Psoas muscle (tissue), 8 donors: ENCODE results near the gene BORCS8. TPM values are rescaled to one million over a fixed set of nuclear protein-coding genes. Genes with fewer than 3 reads are reported as not detected.
A peak's percentile ranks its signal among the peaks of the same experiment; 100 is the strongest.
"Not testable (repeated sequence)": the region's sequence is repeated elsewhere in the genome, so short reads cannot be mapped to it uniquely, and the experiment has no call there.

ENCODE experiments used
- ATAC-seq, 4 donors: fragments of 200-7000 bp; cut with Tn5 transposase; one replicate each; pipeline ENCODE4 v1.9.1; 2020; ENCODE audit warnings: moderate library complexity in 3 of 4, mild to moderate bottlenecking in 2 of 4
- DNase-seq, 2 donors: peaks; one replicate each; pipeline ENCODE4 v3.0.0-alpha.2; 2020
- H3K27ac ChIP-seq: fragments of 200-600 bp; one replicate; pipeline ENCODE4 v1.8.0; 2022
- H3K27me3 ChIP-seq, 3 donors: fragments of 200-600 bp in 1 of 3; one replicate each; pipeline versions ENCODE4 v1.6.1 to v1.8.0; 2013 to 2022; ENCODE audit warnings: low read length in 2 of 3, mild to moderate bottlenecking in 2 of 3, moderate library complexity in 1 of 3; ENCODE audit not compliant: insufficient read depth in 3 of 3
- H3K36me3 ChIP-seq, 2 donors: fragments of 200-600 bp in 1 of 2; one replicate each; pipeline versions ENCODE4 v1.6.1 to v1.8.0; 2013 to 2022; ENCODE audit warnings: low read depth in 1 of 2, mild to moderate bottlenecking in 1 of 2, moderate library complexity in 1 of 2; ENCODE audit not compliant: insufficient read depth in 1 of 2
- H3K4me1 ChIP-seq: fragments of 200-600 bp; one replicate; pipeline ENCODE4 v1.8.0; 2022
- H3K4me3 ChIP-seq: fragments of 200-600 bp; one replicate; pipeline ENCODE4 v1.8.0; 2022; ENCODE audit warnings: mild to moderate bottlenecking
- H3K9me3 ChIP-seq: fragments of 200-600 bp; one replicate; pipeline ENCODE4 v1.8.0; 2022
- CTCF ChIP-seq: fragments of 200-600 bp; IDR thresholded peaks from one replicate; pipeline ENCODE4 v1.8.0; 2022; ENCODE audit warnings: antibody characterized with exemption
- WGBS, 3 donors: extraction: QIAGEN DNeasy Blood & Tissue Kit; methylation state at CpG; one replicate each; pipeline versions ENCODE4 v1.1.6 to v1.1.7; 2013; 5-methylcytosine and 5-hydroxymethylcytosine counted together
- intact Hi-C, 2 donors: fragments of 100-400 bp; cut with DNase I; formaldehyde crosslinking; loops; one replicate each; pipeline versions ENCODE4 v1.11.0 to v1.14.2; 2022
- polyA plus RNA-seq, 3 donors: library from polyadenylated mRNA; stranded (reverse); fragments of 200-250 nt; gene quantifications; one replicate each; pipeline ENCODE4 v1.2.3, GENCODE V29; 2013
- total RNA-seq, 4 donors: library from RNA; stranded (reverse); fragmentation: NEBNext Ultra II Directional in 2 of 4; extraction: Animal tissue kit (Norgen Biotek cat#: 25700) in 2 of 4; gene quantifications; one replicate each; pipeline versions ENCODE4 v1.2.1 to v1.2.4, GENCODE V29; 2021 to 2023
- donor health status: healthy with polysubstance abuse.
- donor health status: DM: no; HTN: no; CAD: no; lungs with moderate emphysema.
- donor health status: Bipolar disorder and iron deficiency.
- donor health status: healthy.
- donor health status: DM: yes; HTN: yes; CAD: no.
- donor health status: DM: no; HTN: no; CAD: no.
- donor health status: DM: no; HTN: no; CAD: no.
- donor health status: DM: yes; HTN: yes; CAD: no.

Gene BORCS8
- total and polyA plus RNA-seq, 7 donors = 16.0 to 46.1 (median 25.2) TPM

- H3K27me3 ChIP-seq = no peaks in the 10 kb centered on the region
- DNase-seq (no peak), ATAC-seq (no peak)
- H3K36me3 ChIP-seq = peaks cover 0 to 5% of the 10 kb centered on the region in 2 donors
- no peaks in the 10 kb centered on the region for H3K4me1 ChIP-seq
- no peak for TF ChIP-seq CTCF
- no peak overlapping the region for H3K4me3 ChIP-seq
- no peaks in the 10 kb centered on the region for H3K9me3 ChIP-seq
- H3K27ac ChIP-seq = no peak overlapping the region
- intact Hi-C loops = no loop called here
- 86 to 93% (median 88%) methylated on average over 2 of the region's 2 CpGs for WGBS, 3 donors
Observed at GRCh38 chr19:19149435-19149834, 42.5 kb downstream of the BORCS8 start.

GRCh38 chr19:19148504-19148903 is 43.4 kb downstream of the BORCS8 start:
- H3K4me1 ChIP-seq, intact Hi-C loops, H3K27ac ChIP-seq, ATAC-seq, H3K36me3 ChIP-seq, DNase-seq, H3K9me3 ChIP-seq, H3K27me3 ChIP-seq, H3K4me3 ChIP-seq: not testable (repeated sequence)
- WGBS, 3 donors = 96 to 100% (median 98%) methylated on average over 8 of the region's 8 CpGs

GRCh38 chr19:19147344-19147743 is 44.6 kb downstream of the BORCS8 start:
- WGBS, 3 donors = 92 to 94% (median 94%) methylated on average over 5 of the region's 5 CpGs
- no peak for TF ChIP-seq CTCF
- Histone ChIP-seq H3K4me1 (no peaks in the 10 kb centered on the region), H3K4me3 (no peak overlapping the region), H3K9me3 (no peaks in the 10 kb centered on the region), H3K36me3 (peaks cover 0 to 5% of the 10 kb centered on the region in 2 donors), H3K27me3 (no peaks in the 10 kb centered on the region), H3K27ac (no peak overlapping the region)
- no peak for DNase-seq
- intact Hi-C loops = loop anchor here in 1 of 2 donors (2.0 kb wide), 1 partner anchor 27 kb away; no protein-coding TSS in a partner anchor
- ATAC-seq = no peak

DNA sequence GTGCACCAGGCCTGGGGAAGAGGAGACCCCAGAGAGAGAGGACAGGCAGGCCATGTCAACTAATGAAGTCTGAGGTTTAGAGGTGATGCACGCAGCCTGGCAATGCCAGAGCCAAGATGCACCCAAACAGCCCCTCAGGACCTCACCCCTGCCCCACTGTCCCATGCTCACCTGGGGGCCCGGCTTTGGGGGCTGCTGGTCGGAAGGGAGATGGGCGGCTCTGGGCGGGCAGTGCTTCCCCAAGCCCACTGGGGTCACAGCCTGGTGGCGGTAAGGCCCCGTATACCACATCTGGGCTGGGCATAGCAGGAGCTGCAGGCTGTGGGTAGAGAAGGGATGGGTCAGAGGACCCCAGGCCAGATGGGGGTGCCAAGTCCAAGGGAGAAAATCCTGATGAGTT is 45.1 kb downstream of the BORCS8 start:
- H3K9me3 ChIP-seq = no peaks in the 10 kb centered on the region
- intact Hi-C loops = loop anchor here (1.0 to 2.0 kb wide), 3 partner anchors 28 to 195 kb away; no protein-coding TSS in a partner anchor
- DNase-seq (no peak), ATAC-seq (peak in 1 of 4 donors; percentile 2)
- H3K36me3 ChIP-seq = peaks cover 0 to 5% of the 10 kb centered on the region in 2 donors
- no peaks in the 10 kb centered on the region for H3K27me3 ChIP-seq
- no peaks in the 10 kb centered on the region for H3K4me1 ChIP-seq
- no peak overlapping the region for H3K27ac ChIP-seq
- no peak for TF ChIP-seq CTCF
- H3K4me3 ChIP-seq = no peak overlapping the region
- WGBS, 3 donors = 96 to 100% (median 97%) methylated on average over 6 to 7 of the region's 7 CpGs

GRCh38 chr19:19145684-19146608 is 46.0 kb downstream of the BORCS8 start:
- DNase-seq (peak; percentile 83 to 90), ATAC-seq (peak; percentile 84 to 92 (median 90))
- WGBS, 3 donors = 24 to 30% (median 28%) methylated on average over 41 to 47 of the region's 47 CpGs
- Histone ChIP-seq H3K36me3 (peaks cover 0 to 5% of the 10 kb centered on the region in 2 donors), H3K9me3 (no peaks in the 10 kb centered on the region), H3K27ac (no peak overlapping the region), H3K27me3 (no peaks in the 10 kb centered on the region), H3K4me3 (peak overlapping the region; percentile 46), H3K4me1 (no peaks in the 10 kb centered on the region)
- intact Hi-C loops = loop anchor here (1.0 to 2.0 kb wide), 3 partner anchors 29 to 196 kb away; no protein-coding TSS in a partner anchor
- TF ChIP-seq CTCF = peak; percentile 92
